Measurements from ENCODE around the gene STPG2. TPM values are rescaled to one million over a fixed set of nuclear protein-coding genes. Genes with fewer than 3 reads are reported as not detected.

Gene STPG2
- total and polyA plus RNA-seq, 4 donors: 0.05 to 0.67 (median 0.28) TPM; not detected in 1

DNA sequence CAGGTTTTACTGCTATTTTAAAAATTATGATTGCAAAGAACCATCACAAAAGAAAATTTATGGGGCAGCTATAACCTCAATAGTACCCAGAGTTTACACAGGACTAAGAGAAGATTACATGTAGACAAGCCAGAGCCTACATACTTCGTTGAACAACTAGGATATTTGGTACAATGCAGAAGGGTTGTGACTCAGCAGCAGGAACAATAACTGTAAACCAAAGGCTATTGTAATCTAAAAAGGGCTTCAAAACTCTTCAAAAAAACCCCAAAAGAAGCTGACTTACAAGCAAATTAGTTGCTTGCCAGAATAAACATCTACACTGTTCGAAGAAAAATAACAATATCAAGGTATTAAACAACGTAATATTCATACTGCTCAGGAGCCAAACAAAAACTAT, 618.0 kb downstream of the STPG2 start (continued):
- TF ChIP-seq, protein P1, sequence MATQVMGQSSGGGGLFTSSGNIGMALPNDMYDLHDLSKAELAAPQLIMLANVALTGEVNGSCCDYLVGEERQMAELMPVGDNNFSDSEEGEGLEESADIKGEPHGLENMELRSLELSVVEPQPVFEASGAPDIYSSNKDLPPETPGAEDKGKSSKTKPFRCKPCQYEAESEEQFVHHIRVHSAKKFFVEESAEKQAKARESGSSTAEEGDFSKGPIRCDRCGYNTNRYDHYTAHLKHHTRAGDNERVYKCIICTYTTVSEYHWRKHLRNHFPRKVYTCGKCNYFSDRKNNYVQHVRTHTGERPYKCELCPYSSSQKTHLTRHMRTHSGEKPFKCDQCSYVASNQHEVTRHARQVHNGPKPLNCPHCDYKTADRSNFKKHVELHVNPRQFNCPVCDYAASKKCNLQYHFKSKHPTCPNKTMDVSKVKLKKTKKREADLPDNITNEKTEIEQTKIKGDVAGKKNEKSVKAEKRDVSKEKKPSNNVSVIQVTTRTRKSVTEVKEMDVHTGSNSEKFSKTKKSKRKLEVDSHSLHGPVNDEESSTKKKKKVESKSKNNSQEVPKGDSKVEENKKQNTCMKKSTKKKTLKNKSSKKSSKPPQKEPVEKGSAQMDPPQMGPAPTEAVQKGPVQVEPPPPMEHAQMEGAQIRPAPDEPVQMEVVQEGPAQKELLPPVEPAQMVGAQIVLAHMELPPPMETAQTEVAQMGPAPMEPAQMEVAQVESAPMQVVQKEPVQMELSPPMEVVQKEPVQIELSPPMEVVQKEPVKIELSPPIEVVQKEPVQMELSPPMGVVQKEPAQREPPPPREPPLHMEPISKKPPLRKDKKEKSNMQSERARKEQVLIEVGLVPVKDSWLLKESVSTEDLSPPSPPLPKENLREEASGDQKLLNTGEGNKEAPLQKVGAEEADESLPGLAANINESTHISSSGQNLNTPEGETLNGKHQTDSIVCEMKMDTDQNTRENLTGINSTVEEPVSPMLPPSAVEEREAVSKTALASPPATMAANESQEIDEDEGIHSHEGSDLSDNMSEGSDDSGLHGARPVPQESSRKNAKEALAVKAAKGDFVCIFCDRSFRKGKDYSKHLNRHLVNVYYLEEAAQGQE (IDR thresholded peaks at IDR 0.05): no peak
- TF ChIP-seq NR2F2 (IDR thresholded peaks at IDR 0.05) (no peak), FOXA1 (IDR thresholded peaks at IDR 0.05) (no peak), TAF1 (conservative IDR thresholded peaks at IDR 0.05) (no peak), HNF4G (IDR thresholded peaks at IDR 0.05) (no peak), SP1 (IDR thresholded peaks at IDR 0.05) (no peak), RAD21 (IDR thresholded peaks at IDR 0.05) (no peak)
- TF ChIP-seq, protein P2, sequence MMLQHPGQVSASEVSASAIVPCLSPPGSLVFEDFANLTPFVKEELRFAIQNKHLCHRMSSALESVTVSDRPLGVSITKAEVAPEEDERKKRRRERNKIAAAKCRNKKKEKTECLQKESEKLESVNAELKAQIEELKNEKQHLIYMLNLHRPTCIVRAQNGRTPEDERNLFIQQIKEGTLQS (IDR thresholded peaks at IDR 0.05): no peak

DNA sequence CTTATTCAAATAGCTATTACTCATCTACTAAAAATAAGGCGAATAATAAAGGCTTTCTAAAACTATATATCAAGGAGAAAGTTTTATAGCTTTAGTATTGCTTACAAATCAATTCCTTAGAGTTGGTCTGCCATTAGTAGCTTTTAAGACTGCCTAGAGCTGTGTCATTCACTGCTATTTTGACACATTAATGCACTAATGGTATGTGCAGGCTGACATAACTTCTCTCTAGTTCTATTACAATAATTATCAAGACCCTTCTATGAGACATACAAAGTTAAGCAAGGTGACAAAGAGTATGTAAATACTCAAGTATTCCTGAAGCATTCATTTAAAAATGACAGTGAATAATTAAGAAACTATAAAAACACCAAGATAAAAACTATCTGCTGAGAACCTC, 625.3 kb downstream of the STPG2 start:
- H3K4me3 ChIP-seq (ENCODE audit: low read depth in 1 of 3, low read length in 3 of 3): no peak overlapping the region
- WGBS: 91% methylated on average over 1 of the region's 1 CpG
- no peak for TF ChIP-seq RAD21 (IDR thresholded peaks at IDR 0.05)
- TF ChIP-seq, protein P3, sequence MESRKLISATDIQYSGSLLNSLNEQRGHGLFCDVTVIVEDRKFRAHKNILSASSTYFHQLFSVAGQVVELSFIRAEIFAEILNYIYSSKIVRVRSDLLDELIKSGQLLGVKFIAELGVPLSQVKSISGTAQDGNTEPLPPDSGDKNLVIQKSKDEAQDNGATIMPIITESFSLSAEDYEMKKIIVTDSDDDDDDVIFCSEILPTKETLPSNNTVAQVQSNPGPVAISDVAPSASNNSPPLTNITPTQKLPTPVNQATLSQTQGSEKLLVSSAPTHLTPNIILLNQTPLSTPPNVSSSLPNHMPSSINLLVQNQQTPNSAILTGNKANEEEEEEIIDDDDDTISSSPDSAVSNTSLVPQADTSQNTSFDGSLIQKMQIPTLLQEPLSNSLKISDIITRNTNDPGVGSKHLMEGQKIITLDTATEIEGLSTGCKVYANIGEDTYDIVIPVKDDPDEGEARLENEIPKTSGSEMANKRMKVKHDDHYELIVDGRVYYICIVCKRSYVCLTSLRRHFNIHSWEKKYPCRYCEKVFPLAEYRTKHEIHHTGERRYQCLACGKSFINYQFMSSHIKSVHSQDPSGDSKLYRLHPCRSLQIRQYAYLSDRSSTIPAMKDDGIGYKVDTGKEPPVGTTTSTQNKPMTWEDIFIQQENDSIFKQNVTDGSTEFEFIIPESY (IDR thresholded peaks at IDR 0.05): no peak
- TF ChIP-seq, protein P2 (IDR thresholded peaks at IDR 0.05): no peak
- no peak for TF ChIP-seq GABPA (IDR thresholded peaks at IDR 0.05 in 1 of 2, conservative IDR thresholded peaks at IDR 0.05 in 1 of 2)
- TF ChIP-seq SP1 (IDR thresholded peaks at IDR 0.05): no peak
- no peak for TF ChIP-seq NR2F2 (IDR thresholded peaks at IDR 0.05)
- no peak for TF ChIP-seq EGR1 (IDR thresholded peaks at IDR 0.05; ENCODE audit: low read depth in 2 of 2)
- no peak for TF ChIP-seq TAF1 (conservative IDR thresholded peaks at IDR 0.05)
- TF ChIP-seq FOXA2 (IDR thresholded peaks at IDR 0.05): no peak
- TF ChIP-seq HNF4A (conservative IDR thresholded peaks at IDR 0.05): no peak
- no peak for TF ChIP-seq JUND (IDR thresholded peaks at IDR 0.05)
- TF ChIP-seq HNF4G (IDR thresholded peaks at IDR 0.05): no peak
- TF ChIP-seq, protein P4, sequence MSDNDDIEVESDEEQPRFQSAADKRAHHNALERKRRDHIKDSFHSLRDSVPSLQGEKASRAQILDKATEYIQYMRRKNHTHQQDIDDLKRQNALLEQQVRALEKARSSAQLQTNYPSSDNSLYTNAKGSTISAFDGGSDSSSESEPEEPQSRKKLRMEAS (IDR thresholded peaks at IDR 0.05): no peak
- TF ChIP-seq, protein P5, sequence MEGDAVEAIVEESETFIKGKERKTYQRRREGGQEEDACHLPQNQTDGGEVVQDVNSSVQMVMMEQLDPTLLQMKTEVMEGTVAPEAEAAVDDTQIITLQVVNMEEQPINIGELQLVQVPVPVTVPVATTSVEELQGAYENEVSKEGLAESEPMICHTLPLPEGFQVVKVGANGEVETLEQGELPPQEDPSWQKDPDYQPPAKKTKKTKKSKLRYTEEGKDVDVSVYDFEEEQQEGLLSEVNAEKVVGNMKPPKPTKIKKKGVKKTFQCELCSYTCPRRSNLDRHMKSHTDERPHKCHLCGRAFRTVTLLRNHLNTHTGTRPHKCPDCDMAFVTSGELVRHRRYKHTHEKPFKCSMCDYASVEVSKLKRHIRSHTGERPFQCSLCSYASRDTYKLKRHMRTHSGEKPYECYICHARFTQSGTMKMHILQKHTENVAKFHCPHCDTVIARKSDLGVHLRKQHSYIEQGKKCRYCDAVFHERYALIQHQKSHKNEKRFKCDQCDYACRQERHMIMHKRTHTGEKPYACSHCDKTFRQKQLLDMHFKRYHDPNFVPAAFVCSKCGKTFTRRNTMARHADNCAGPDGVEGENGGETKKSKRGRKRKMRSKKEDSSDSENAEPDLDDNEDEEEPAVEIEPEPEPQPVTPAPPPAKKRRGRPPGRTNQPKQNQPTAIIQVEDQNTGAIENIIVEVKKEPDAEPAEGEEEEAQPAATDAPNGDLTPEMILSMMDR (IDR thresholded peaks at IDR 0.05; ENCODE audit: low read depth, low read length, missing input control): no peak
- TF ChIP-seq YY1 (IDR thresholded peaks at IDR 0.05): no peak
- no peak for TF ChIP-seq FOXA1 (IDR thresholded peaks at IDR 0.05)
- TF ChIP-seq, protein P1 (IDR thresholded peaks at IDR 0.05): no peak
- TF ChIP-seq RXRA (IDR thresholded peaks at IDR 0.05): no peak
- no peaks in the 10 kb centered on the region for H3K27me3 ChIP-seq (ENCODE audit: control insufficient read depth in 4 of 4, insufficient read depth in 4 of 4, low read length in 3 of 4)
- no peak for DNase-seq (ENCODE audit: low spot score)
- H3K4me1 ChIP-seq (ENCODE audit: control insufficient read depth in 4 of 4, insufficient read depth in 4 of 4, low read length in 3 of 4): peaks cover 0 to 3% (median 0%) of the 10 kb centered on the region in 4 donors
- no peak overlapping the region for H3K9ac ChIP-seq (ENCODE audit: low read depth in 1 of 2, low read length in 2 of 2)
- H3K36me3 ChIP-seq (ENCODE audit: control insufficient read depth in 4 of 4, insufficient read depth in 3 of 4, low read depth in 1 of 4, low read length in 3 of 4): no peaks in the 10 kb centered on the region
- H3K9me3 ChIP-seq (ENCODE audit: control insufficient read depth in 4 of 4, low read length in 3 of 4): no peaks in the 10 kb centered on the region
- H3K27ac ChIP-seq (ENCODE audit: low read depth in 1 of 2, low read length in 2 of 2): no peak overlapping the region

Data from liver (tissue), 9 donors.